ENCODE measurements around the gene OR10A5.

GRCh38 chr11:6843670-6844069 is 1.8 kb upstream of the OR10A5 start:
- TF ChIP-seq POLR2A (IDR thresholded peaks at IDR 0.05) (no peak), CTCF (IDR thresholded peaks at IDR 0.05) (no peak), POLR2AphosphoS5 (IDR thresholded peaks at IDR 0.05) (no peak), EP300 (IDR thresholded peaks at IDR 0.05) (no peak)
